Activated CD4-positive, alpha-beta memory T cell treated with anti-CD3 and anti-CD28 coated beads, Interleukin-2, amount 10 ng/mL, durations not matched to agents 7 days and 5 days (primary cell): ENCODE results near the gene HIP1. TPM values are rescaled to one million over a fixed set of nuclear protein-coding genes. Genes with fewer than 3 reads are reported as not detected.
A peak's percentile ranks its signal among the peaks of the same experiment; 100 is the strongest.
"Not testable (repeated sequence)": the region's sequence is repeated elsewhere in the genome, so short reads cannot be mapped to it uniquely, and the experiment has no call there.

ENCODE experiments used
- CTCF ChIA-PET: fragments of 350-600 bp; sonication (Branson Sonifier 250); formaldehyde crosslinking; loops from one replicate; lab custom pipeline; 2021; ENCODE audit warnings: antibody characterized with exemption, inconsistent platforms; lab: Charles Lee
- POLR2A ChIA-PET: fragments of 350-600 bp; sonication (Branson Sonifier 250); formaldehyde crosslinking; loops from one replicate; lab custom pipeline; 2021; ENCODE audit warnings: antibody characterized with exemption; lab: Charles Lee
- DNase-seq: peaks from one replicate; pipeline ENCODE4 v3.0.0-alpha.2; 2020
- H3K27ac Mint-ChIP-seq: one replicate; pipeline ENCODE4 v1.8.0; 2021; ENCODE audit warnings: mild to moderate bottlenecking, mixed read lengths
- H3K27me3 Mint-ChIP-seq: one replicate; pipeline ENCODE4 v1.8.0; 2021; ENCODE audit warnings: mixed read lengths
- H3K36me3 Mint-ChIP-seq: one replicate; pipeline ENCODE4 v1.8.0; 2021; ENCODE audit warnings: low read depth, mixed read lengths
- H3K4me1 Mint-ChIP-seq: one replicate; pipeline ENCODE4 v1.8.0; 2021; ENCODE audit warnings: mixed read lengths
- H3K4me3 Mint-ChIP-seq: one replicate; pipeline ENCODE4 v1.8.0; 2021; ENCODE audit warnings: mild to moderate bottlenecking, mixed read lengths
- H3K9me3 Mint-ChIP-seq: one replicate; pipeline ENCODE4 v1.8.0; 2021; ENCODE audit warnings: mixed read lengths
- total RNA-seq, 2 experiments: library from RNA; stranded (reverse); gene quantifications; one replicate each; pipeline ENCODE4 v1.2.3, GENCODE V29; 2021

Gene HIP1
- total RNA-seq, 2 experiments from 2014 or later = 5.2 to 5.4 TPM

- no peaks in the 10 kb centered on the region for H3K36me3 Mint-ChIP-seq
Measured at GRCh38 chr7:75734586-75735458, 3.9 kb downstream of the HIP1 start.

GRCh38 chr7:75732764-75733630, 5.7 kb downstream of the HIP1 start:
- Mint-ChIP-seq H3K36me3 (no peaks in the 10 kb centered on the region), H3K27ac (no peak overlapping the region), H3K27me3 (peaks cover 7% of the 10 kb centered on the region), H3K4me1 (peaks cover 24% of the 10 kb centered on the region), H3K9me3 (no peaks in the 10 kb centered on the region), H3K4me3 (no peak overlapping the region)
- ChIA-PET POLR2A (no interaction called here), CTCF (no interaction called here)
- DNase-seq = no peak

More at GRCh38 chr7:75734586-75735458, 3.9 kb downstream of the HIP1 start:
- H3K9me3 Mint-ChIP-seq = no peaks in the 10 kb centered on the region
- peaks cover 16% of the 10 kb centered on the region for H3K4me1 Mint-ChIP-seq
- ChIA-PET POLR2A (no interaction called here), CTCF (no interaction called here)
- DNase-seq = no peak
- no peak overlapping the region for H3K4me3 Mint-ChIP-seq
- peaks cover 12% of the 10 kb centered on the region for H3K27me3 Mint-ChIP-seq
- no peak overlapping the region for H3K27ac Mint-ChIP-seq

DNA sequence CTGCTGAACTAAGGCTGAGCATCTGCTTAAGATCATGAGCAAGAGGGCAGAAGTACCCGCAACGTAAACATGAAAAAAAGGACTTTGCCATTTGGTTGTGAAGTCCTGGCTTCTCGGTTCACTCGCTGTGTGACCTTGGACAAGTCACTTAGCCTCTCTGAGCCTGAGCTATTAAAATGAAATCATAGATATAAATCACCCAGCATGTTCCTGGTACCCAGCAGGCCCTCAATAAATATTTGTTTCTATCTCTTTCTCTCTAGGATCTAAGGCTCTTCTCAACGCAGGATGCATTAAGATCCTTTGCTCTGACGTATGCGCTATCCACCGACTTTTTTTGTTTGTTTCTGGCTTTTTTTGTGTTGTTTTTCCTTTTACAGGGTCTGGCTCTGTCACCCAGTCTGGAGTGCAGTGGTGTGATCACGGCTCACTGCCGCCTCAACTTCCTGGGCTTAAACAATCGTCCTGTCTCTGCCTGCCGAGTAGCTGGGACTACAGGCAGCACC, 6.7 kb downstream of the HIP1 start:
- POLR2A ChIA-PET = no interaction called here
- CTCF ChIA-PET = no interaction called here
- H3K4me3 Mint-ChIP-seq = no peak overlapping the region
- H3K27me3 Mint-ChIP-seq = peaks cover 2% of the 10 kb centered on the region
- H3K36me3 Mint-ChIP-seq = no peaks in the 10 kb centered on the region
- DNase-seq = no peak
- no peak overlapping the region for H3K27ac Mint-ChIP-seq
- no peaks in the 10 kb centered on the region for H3K9me3 Mint-ChIP-seq
- peaks cover 27% of the 10 kb centered on the region for H3K4me1 Mint-ChIP-seq

DNA sequence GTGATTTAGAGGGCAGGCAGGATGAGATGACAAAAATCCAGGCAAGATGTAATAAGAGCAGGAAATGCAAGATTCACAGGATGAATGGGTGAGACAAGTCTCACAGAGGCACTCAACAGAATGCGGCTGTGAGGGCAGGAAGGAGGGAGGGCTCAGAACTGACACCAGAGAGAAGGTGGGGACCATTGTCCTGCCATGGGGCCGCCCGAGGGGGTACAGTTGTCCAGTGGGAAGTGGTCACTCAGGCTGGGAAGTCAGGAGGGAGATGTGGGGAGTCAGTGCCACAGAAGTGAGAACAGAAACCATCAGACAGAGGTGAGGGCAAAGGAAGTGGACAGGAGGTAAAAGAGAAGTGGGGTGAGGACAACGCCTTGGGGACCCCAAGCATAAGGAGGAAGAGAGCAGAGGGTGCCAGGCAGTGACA, 8.9 kb downstream of the HIP1 start:
- H3K4me1 Mint-ChIP-seq = peaks cover 27% of the 10 kb centered on the region
- H3K9me3 Mint-ChIP-seq = no peaks in the 10 kb centered on the region
- H3K36me3 Mint-ChIP-seq = no peaks in the 10 kb centered on the region
- peak overlapping the region; percentile 7 for H3K27ac Mint-ChIP-seq
- H3K4me3 Mint-ChIP-seq = no peak overlapping the region
- DNase-seq = no peak
- no peaks in the 10 kb centered on the region for H3K27me3 Mint-ChIP-seq
- POLR2A ChIA-PET = no interaction called here
- CTCF ChIA-PET = interaction anchor here (0.7 kb wide), 1 partner anchor 56 kb away, joined by 3 read pairs; no protein-coding TSS in a partner anchor

- H3K9me3 Mint-ChIP-seq = no peaks in the 10 kb centered on the region
- CTCF ChIA-PET = interaction anchor here (0.7 to 1.3 kb wide), 2 partner anchors 34 to 1775 kb away, joined by 3 to 7 read pairs; no protein-coding TSS in a partner anchor
Measured at GRCh38 chr7:75727881-75728593, 10.7 kb downstream of the HIP1 start.

GRCh38 chr7:75727351-75727750, 11.4 kb downstream of the HIP1 start:
- peaks cover 27% of the 10 kb centered on the region for H3K4me1 Mint-ChIP-seq
- H3K4me3 Mint-ChIP-seq, DNase-seq, H3K9me3 Mint-ChIP-seq, H3K36me3 Mint-ChIP-seq, H3K27me3 Mint-ChIP-seq: not testable (repeated sequence)
- POLR2A ChIA-PET = interaction anchor here (0.9 to 1.3 kb wide), 2 partner anchors 10 to 12 kb away, joined by 3 to 18 read pairs; partner anchors contain the start of gene HIP1
- peak overlapping the region; percentile 84 for H3K27ac Mint-ChIP-seq
- CTCF ChIA-PET = interaction anchor here (0.7 to 1.3 kb wide), 2 partner anchors 35 to 1775 kb away, joined by 3 to 7 read pairs; no protein-coding TSS in a partner anchor

More at GRCh38 chr7:75727881-75728593, 10.7 kb downstream of the HIP1 start:
- Mint-ChIP-seq H3K27me3 (no peaks in the 10 kb centered on the region), H3K4me1 (peaks cover 27% of the 10 kb centered on the region), H3K4me3 (peak overlapping the region; percentile 10), H3K27ac (peak overlapping the region; percentile 84), H3K36me3 (no peaks in the 10 kb centered on the region)
- DNase-seq = peak; percentile 65
- POLR2A ChIA-PET = interaction anchor here (0.7 to 1.3 kb wide), 2 partner anchors 11 to 16 kb away, joined by 3 to 18 read pairs; partner anchors contain the start of gene HIP1

GRCh38 chr7:75725306-75725705, 13.4 kb downstream of the HIP1 start:
- Mint-ChIP-seq H3K27ac (no peak overlapping the region), H3K4me3 (no peak overlapping the region), H3K4me1 (peaks cover 26% of the 10 kb centered on the region), H3K9me3 (no peaks in the 10 kb centered on the region), H3K27me3 (no peaks in the 10 kb centered on the region), H3K36me3 (no peaks in the 10 kb centered on the region)
- no peak for DNase-seq
- ChIA-PET POLR2A (no interaction called here), CTCF (interaction anchor here (0.5 kb wide), 1 partner anchor 30 kb away, joined by 4 read pairs; no protein-coding TSS in a partner anchor)

DNA sequence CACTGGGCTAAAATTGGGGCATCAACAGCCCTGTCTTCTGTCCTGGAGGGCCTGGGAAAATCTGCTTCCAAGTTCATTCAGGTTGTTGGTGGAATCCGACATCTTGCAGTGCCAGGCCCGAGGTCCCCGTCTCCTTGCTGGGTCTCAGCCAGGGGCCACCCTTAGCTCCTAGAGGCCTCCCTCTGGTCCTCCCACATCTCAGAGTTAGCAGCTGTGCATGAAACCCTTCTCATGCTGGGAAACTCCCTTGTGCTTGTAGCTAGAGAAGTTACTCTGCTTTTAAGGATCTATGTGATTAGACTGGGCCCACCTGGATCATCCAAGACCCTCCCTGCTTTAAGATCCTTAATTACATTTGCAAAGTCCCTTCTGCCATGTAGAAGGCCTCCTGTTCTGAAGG, 15.3 kb downstream of the HIP1 start:
- no peak for DNase-seq
- Mint-ChIP-seq H3K4me3 (no peak overlapping the region), H3K4me1 (peaks cover 12% of the 10 kb centered on the region), H3K27ac (no peak overlapping the region), H3K36me3 (no peaks in the 10 kb centered on the region), H3K27me3 (no peaks in the 10 kb centered on the region), H3K9me3 (no peaks in the 10 kb centered on the region)
- ChIA-PET CTCF (no interaction called here), POLR2A (no interaction called here)

DNA sequence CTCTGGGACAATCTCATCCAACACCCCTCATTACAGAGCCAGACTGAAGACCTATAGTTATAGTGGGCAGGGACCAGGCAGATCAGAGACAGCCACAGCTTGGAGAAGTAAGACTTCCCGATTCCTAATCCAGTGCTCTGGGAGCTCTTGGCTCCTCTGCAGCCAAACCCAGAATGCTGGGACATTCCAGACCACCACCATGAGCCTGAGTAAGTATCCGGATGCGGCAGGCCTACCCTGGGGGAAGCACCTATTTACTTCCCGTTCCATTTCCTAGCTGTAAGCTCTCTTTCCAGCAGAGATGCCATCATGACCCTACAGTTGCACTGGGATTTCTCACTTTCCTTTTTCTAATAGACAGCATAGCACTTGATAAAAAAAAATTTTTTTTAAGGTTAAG, 16.4 kb downstream of the HIP1 start:
- Mint-ChIP-seq H3K4me3 (no peak overlapping the region), H3K27ac (no peak overlapping the region), H3K4me1 (peaks cover 1% of the 10 kb centered on the region), H3K27me3 (no peaks in the 10 kb centered on the region), H3K36me3 (no peaks in the 10 kb centered on the region), H3K9me3 (no peaks in the 10 kb centered on the region)
- DNase-seq = no peak
- ChIA-PET CTCF (no interaction called here), POLR2A (no interaction called here)

DNA sequence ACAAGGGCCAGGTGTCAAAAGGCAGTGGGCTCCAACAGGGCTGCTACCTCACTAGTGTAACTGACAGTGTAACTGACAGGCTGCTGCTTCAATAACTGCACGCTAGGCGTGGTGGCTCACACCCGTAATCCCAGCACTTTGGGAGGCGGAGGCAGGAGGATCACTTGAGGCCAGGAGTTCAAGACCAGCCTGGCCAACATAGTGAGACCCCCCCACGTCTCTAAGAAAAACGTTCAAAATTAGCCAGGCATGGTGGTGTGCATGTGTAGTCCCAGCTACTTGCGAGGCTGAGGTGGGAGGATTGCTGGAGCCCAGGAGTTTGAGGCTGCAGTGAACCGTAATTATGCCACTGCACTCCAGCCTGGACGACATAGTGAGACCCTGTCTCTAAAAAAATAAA, 16.8 kb downstream of the HIP1 start:
- H3K27me3 Mint-ChIP-seq, H3K36me3 Mint-ChIP-seq, H3K4me3 Mint-ChIP-seq, H3K4me1 Mint-ChIP-seq, DNase-seq, H3K27ac Mint-ChIP-seq, CTCF ChIA-PET, H3K9me3 Mint-ChIP-seq: not testable (repeated sequence)
- POLR2A ChIA-PET = interaction anchor here (0.6 kb wide), 1 partner anchor 310 kb away, joined by 3 read pairs; no protein-coding TSS in a partner anchor

GRCh38 chr7:75721426-75721825, 17.3 kb downstream of the HIP1 start:
- Mint-ChIP-seq H3K4me1 (no peaks in the 10 kb centered on the region), H3K27me3 (no peaks in the 10 kb centered on the region), H3K27ac (no peak overlapping the region), H3K9me3 (no peaks in the 10 kb centered on the region), H3K4me3 (no peak overlapping the region), H3K36me3 (no peaks in the 10 kb centered on the region)
- ChIA-PET CTCF (no interaction called here), POLR2A (interaction anchor here (0.6 kb wide), 1 partner anchor 310 kb away, joined by 3 read pairs; no protein-coding TSS in a partner anchor)
- DNase-seq = no peak

DNA sequence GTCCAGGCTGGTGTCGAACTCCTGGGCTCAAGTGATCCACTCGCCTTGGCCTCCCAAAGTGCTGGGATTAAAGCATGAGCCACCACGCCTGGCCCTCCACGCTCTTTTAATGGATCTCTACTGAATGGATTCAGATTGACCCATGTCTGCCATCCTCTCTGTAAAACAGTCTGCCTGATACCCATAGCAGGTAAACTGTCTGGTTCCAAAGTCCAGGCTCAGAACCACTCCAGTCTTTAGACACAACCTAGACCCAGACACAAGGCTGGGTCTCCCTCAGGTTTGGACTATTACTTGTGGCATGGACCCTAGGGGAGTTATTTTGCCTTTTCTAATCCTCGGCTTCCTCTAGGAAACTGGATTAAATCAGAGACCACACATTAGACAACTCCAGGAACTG, 19.1 kb downstream of the HIP1 start:
- Mint-ChIP-seq H3K36me3 (no peaks in the 10 kb centered on the region), H3K27me3 (no peaks in the 10 kb centered on the region), H3K9me3 (no peaks in the 10 kb centered on the region), H3K4me1 (no peaks in the 10 kb centered on the region), H3K27ac (no peak overlapping the region), H3K4me3 (no peak overlapping the region)
- ChIA-PET CTCF (no interaction called here), POLR2A (no interaction called here)
- DNase-seq = no peak
